Bone marrow (tissue), 2 donors: ENCODE measurements around the gene GRIK3.
"Not testable (repeated sequence)": the region's sequence is repeated elsewhere in the genome, so short reads cannot be mapped to it uniquely, and the experiment has no call there.

Experiments
- DNase-seq, 2 donors: peaks; one replicate each; lab custom pipeline; 2025; lab: John Stamatoyannopoulos, UW

Gene GRIK3

DNA sequence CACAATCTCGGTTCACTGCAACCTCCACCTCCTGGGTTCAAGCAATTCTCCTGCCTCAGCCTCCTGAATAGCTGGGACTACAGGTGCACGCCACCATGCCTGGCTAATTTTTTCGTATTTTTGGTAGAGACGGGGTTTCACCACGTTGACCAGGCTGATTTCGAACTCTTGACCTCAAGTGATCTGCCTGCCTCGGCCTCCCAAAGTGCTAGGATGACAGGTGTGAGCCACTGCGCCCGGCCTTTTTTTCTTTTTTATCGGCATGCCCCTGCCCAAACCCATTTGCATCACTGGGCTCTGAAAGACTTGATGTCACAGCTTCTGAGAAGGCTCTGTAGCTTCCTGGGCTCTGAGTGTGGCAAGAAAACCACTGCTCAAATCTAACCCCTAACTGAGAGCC lies 125.0 kb downstream of the GRIK3 start:
- DNase-seq, result not testable (repeated sequence)

DNA sequence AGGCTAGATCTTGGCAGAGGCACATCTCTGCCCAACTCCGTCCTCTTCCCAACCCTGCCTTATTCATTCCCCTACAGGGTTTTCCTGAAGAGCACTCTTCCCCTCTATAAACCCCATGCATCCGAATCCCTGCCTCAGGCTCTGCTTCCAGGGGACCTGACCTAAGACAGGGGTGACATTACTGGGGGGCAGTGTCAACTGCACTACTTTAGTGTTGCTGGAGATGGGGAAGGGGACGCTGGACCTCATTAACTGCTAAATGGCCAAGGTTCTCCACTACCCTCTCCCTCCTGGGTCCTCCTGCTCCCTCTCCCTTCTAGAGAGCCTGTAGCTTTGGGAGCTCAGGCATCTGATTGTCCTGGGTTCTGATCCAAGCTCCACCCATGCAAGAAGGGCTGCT lies 126.2 kb downstream of the GRIK3 start:
- DNase-seq, result no peak

DNA sequence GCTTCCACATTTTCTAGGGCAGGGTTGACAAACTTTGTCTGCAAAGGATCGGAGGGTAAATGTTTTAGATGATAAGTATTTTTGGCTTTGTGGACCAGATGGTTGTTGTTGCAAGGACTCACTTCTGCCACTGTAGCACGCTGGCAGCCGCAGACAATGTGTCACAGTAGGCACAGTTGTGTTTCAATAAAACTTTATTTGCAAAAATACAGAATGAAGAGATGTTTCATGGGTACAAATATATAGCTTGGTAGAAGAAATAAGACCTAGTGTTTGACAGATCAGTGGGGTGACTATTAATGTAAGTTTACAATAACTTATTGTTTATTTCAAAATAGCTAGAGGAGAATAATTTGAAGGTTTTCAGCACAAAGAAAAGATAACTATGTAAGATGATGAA lies 127.8 kb downstream of the GRIK3 start:
- DNase-seq, result no peak

DNA sequence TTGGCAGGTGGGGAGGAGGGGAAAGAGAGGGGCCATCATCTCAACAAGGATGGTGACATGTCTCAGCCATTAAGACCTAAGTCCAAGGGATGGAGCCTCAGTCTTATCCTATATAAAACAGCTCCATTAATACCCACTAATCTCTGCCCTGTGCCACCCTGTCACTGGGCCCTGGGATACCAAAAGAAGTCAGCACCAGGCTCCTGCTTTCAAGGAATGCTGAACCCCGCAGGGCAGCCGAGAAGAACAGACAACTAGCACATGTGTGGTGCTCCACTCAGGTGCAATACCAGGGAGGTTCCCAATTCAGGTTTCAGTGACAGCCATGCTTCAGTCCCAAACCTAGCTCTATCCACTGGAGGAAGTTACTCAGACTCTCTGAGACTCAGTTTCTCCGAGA lies 128.4 kb downstream of the GRIK3 start:
- DNase-seq, result no peak

DNA sequence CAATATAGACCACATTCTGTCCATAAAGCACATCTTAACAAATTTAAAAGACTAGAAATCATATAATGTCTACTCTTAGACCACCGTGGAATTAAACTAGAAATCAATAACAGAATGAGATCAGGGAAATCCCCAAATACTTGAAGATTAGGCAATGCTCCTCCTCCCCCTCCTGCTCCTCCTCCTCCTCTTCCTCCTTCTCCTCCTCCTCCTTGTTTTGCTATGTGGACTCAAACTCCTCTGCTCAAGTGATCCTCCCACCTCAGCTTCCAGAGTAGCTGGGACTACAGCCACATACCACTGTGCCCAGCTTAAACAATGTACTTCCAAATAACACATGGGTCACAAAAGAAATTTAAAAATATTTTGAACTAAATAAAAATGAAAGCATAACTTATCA lies 134.2 kb downstream of the GRIK3 start:
- no peak for DNase-seq

DNA sequence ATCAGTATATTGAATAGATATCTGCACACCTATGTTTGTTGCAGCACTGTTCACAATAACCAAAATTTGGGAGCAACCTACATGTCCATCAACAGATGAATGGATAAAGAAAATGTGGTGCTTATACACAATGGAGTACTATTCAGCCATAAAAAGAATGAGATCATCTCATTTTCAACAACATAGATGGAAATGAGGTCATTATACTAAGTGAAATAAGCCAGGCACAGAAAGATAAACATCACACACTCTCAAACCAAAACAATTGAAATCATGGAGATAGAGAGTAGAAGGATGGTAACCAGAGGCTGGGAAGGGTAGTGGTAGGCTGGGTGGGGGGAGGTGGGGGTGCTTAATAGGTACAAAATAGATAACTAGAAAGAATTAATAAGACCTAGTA lies 136.5 kb downstream of the GRIK3 start:
- not testable (repeated sequence) for DNase-seq

DNA sequence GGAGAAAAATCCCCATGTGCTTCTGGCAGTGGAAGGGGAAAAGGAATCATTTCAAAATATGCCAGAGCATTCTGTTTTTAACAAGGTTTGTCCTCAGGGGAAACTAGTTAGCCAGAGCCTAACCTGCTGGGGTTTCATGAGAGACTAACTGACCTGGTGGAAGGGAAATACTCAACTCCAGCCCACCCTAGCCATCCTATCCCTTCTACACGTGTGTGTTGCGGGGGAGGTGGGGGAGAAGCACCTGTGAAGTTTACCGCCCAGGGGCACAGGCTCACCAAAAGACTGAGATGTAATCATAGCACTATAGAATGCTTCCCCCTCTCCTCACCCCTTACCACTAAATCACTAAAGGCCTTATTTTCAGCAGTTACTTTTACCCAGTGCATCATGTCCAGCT lies 139.5 kb downstream of the GRIK3 start:
- no peak for DNase-seq

DNA sequence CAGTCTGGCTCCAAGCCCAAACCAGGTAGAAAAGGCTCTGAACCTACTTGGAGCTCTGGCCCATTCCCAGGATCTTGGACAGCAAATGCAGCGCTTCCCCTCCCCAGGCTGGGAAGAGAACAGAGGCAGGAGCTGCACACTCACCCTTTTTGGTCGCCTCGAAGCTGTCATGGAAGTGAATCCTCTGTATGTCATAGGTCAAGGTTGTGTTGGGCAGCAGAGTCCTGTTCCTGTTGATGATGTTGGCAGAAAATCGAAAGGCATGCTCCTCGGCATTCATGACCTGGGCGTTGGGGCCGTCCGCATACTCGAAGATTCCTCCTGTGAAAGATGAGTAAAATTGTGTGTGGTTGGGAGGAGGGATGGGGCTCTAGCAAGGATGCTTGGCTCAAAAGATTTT lies 143.5 kb downstream of the GRIK3 start:
- no peak for DNase-seq

DNA sequence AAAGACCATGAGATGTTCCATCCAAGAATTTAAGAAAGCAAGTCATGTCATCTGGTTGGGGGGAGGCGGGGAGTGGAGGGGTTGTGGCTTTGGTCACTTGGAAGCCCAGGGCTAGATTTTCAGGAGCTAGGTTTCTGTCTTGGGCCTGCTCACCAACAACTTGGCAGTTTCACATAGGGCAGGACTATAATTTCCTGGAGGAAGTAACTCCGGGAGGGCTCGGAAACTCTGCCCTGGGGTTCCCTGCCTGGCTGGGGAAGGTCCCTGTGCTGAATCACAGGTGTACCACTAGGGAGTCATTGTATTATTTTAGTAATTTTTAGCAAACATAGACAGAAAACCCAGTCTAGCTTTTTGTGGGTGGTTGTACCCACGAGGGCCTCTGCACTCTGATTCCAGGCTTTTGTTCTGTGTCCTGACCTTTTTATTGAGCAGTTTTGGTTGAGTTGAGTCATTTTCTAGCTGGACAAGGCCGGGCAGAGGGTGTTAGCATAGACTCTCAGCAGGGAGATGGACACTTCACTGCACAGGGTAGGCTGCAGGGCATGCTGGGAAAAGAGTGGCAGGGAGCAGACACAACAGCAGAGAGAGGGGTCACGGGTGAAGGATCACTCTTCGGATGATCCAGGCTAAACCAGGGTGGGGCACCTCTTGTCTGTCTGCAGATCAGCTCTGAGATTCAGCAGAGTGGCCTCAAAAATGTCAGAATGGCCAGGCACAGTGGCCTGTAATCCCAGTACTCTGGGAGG lies 144.7 kb downstream of the GRIK3 start:
- no peak for DNase-seq

DNA sequence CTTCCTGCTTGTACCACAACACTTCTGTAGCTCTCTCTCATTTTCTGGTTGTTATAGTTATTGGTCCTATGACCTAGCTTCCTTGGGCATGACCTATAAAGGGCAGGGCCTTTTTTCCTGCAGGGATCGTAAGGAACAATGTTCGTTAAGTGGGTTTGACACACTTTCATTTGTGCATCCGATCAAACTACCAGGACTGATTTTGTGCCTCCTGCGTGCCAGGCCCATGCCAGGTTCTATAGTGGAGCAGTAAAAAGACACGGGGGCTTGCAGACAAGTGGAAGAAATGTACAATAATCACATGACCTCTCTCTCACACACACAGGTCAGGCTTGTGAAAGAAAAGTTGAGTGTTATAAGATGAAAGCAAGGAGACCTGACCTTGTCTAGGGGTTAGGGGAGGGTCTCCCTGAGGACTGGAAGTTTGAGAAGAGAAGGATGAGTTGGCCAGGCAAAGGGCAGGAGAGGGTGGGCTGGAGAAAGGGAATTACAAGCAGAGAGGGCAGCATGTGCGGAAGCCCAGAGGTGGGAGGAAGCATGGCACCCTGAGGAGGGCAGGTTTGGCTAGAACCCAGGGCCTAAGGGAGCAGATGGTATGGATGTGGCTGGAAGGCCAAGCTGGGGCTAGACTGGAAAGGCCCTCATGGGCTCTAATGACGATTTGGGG lies 145.4 kb downstream of the GRIK3 start:
- DNase-seq, result no peak

DNA sequence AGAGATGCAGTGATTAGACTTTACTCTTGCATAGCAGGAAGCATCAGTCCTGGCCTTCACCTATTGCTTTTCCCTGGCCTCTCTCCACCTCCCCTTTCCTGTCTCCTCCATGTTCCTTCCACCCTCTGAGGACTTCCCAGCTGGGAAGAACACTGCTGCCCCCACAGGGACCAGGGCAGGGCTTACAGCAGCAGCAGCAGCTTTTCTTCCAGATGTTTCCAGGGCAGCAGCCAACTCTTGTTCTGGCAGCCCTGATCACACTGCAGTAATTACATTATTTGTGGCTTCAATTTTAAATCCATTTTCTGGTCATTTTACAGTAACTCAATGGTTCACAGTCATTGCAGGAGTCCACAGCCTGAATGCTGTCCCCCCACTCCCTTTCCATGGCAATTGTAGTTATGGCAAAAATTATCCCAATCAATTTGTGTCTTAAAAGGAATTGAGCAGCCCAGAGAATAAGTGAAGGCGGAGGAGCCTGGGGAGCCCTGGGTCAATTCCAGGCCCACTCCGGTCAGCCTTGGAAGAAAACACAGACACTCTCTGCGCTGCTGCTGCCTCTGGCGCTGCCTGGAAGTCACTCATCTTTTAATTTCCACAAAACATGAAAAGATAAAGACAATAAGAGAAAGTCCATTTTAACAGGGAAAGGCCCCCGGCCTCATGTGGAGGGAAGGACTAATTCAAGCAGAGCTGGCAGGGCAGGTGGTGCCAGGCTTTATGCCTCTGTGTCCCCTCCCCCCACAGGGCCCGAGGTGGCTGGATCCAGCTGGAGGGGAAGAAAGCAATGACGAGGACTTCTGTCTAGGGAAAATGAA lies 148.6 kb downstream of the GRIK3 start:
- DNase-seq, result no peak

DNA sequence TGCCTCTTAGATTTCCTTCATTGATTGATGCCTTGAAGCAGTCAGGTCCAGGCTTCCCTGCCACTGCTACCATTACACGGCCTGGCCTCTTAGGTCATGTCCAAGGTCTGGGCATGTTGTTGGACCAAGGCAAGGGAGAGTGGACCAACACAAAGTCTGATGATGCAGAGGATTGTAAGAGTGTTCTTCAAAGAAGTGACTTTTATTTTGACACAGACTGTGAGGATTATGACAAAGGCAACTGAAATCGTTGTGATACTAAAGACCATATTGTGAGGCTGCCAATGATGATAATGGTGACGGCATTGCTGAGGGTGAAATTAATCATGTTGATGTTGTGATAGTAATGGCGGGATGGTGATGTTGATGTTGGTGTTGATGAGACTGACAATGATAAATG lies 149.5 kb downstream of the GRIK3 start:
- no peak for DNase-seq

DNA sequence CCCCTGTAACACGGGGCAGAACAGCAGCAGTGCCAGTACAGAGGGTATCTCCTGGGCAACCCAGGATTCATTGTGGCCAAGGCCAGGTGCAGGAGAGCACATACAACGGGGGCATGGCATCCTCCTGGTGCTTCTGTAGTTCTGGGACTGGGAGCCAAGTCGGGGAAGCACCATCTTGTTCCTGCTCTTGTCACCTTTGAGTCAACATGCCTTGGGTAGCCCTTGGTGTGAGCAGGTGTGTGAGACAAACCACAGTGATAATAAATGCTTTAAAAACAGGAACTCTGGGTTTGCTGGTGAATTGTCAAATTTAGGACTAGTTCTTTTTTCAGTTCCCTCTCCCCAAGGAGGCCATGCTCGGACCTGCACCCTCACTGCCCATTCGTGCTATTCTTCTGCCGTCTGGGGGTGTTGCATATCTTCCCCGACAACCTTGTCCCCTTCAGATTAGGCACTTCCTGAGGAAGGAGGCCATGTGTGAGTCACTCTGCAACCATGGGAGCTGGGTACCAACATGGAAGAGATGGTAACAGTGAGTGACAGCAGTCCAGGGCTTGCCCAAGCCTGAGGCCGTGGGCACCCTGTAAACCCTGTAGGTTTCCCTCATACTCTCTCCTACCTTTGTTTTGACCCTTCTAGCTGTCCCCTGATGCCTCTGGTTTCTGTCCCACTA lies 150.2 kb downstream of the GRIK3 start:
- DNase-seq, result no peak

DNA sequence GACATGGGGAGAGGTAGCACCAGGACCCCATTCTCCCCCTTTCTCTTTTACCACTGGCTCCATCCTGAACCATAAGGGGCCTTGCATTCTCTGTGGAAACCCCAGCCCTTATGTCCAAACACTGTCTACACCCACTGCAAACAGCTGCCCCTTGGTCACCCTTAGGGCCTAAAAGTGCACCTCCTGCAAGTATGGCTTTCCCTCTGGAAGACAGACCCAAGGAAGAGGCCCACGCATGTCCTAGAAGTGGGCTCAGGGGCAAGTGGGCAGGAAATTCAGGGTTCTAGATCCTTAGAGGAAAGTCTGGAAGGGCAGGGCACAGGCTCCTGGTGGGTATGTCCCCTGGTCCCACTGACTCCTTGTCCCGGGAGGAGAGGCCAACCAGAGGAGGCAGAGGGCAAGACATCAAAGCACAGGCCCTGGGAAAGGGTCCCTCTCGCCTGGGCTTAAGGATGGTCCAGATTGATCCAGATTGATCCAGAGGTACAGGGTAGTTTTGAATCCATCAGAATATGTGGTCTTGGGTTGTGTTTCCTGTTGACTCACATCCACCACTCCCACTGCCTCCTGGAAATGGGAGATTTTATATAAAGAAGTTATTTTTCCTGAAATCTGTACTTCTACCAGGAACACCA lies 150.9 kb downstream of the GRIK3 start:
- no peak for DNase-seq

DNA sequence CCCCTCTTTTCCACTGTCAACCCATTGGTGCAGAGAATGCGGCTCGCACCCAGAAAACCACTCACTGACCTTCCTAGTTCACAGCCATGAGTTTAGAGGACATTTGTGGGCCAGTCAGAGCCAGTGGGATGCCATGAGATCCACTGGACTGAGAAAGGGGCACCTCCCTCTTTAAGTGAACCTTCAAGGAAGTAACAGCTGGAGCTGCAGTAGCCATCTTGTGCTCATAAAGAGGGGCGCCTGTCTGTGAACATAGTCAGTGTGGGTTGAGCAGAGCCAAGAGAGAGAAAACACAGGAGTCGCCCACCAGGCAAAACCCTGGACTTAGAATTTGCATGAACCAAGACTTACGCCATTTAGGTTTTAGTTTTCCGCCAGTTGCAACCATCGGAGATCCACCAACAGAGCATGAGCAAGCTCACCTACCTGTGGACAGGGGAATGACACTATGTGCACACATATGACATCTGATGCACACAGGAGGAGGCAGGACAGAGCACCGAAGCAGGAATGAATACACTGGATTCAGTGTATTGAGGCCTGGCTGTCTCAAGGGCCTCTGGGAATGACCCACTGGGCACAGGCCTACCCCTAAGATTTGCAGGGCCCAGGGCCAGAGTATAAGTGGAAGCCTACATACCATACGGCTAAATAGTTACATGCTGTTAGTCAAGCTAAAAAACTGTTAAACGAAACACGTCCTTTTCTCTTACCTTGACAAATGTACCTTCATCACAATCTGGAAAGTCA lies 151.6 kb downstream of the GRIK3 start:
- DNase-seq, result no peak

DNA sequence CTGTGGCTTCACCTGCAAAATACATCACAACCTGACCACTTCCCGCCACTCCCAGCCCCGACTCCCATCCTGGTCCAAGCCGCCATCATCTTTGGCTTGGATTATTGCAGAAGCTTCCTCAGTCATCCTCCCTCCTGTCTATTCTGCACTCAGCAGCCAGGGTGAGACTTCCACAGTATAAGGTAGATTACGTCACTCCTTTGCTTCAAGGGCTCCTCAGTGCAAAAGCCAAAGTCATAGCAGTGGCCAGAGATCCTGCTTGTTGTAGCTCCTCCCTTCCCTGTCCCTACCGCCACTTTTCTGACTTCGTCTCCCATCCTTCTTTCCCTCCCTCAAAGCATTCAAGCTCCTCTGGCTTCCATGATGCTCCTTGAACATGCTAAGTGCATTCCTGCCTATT lies 152.8 kb downstream of the GRIK3 start:
- DNase-seq, result no peak

DNA sequence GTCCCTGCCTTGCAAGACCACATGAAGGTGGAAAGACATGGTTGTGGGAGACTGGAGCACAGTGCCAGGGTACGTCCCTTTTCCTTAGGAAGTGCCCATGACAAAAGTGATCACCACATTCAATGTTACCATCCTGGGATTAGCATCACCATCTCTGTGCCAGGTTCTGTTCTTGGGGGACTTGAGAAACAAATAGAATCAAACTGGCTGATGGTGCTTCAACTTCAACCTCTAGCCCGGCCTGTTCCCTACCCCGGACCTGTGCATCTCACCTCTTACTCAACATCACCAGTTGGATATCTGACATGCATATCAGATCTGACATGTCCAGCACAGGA lies 153.3 kb downstream of the GRIK3 start:
- DNase-seq, result no peak

DNA sequence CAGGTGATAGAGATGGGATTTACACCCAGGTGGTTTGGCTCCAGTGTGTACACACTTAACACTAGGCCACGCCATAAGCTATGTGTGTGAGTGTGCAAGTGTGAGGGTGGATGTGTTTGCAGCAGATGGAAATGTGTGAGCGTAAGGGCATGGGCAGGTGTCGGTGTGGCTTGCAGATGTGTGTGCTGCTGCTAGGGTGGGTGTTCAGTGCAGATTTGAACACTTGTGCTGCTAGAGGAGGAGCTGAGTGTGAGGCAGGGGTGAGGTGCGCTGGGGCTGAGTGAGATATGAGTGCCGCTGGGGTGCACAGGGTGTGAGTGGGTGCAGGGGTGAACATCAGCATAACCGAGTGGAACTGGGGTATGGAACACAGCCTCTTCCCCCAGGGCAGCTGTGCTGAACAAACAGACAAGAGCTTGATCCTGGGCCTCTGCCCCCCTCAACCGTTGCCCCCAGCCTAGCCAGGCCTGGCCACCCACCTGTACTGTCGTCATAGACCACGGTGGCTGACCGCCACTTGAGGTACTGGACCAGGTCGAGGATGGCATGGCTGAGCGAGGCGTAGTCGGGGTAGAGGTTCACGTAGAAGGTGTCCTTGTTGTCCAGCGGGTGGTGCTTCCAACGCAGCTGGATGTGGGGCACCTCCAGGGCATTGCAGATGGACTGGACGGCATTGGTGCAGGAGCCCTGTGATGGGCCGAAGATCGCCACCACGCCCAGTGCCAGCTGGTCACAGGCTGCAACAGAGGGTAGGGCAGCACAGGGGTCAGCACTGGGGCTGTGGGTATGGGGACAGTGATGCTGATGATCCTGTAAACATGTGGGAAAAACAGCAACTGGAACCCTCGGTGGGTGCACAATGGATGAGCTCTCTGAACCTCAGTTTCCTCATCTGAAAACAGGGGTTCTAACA lies 153.9 kb downstream of the GRIK3 start:
- no peak for DNase-seq

DNA sequence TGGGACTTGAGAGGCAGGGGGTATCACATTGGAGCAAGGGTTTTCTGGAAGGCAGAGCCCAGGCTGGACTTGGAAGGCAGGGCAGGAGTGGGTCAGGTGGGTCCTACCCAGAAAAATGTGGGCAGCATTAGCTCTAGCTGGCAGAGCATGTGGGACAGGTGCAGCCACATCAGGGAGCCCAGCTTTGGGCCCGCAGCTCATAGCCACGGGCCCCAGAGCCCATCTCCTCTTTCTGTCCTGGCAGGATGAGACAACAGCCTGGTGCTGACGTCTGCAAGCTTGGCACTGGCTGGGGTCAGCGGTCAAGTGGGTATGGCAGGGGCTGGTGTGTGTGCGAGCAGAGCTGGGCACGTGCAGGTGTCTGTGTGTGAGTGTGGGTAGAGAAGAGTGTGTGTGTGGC lies 154.7 kb downstream of the GRIK3 start:
- no peak for DNase-seq

DNA sequence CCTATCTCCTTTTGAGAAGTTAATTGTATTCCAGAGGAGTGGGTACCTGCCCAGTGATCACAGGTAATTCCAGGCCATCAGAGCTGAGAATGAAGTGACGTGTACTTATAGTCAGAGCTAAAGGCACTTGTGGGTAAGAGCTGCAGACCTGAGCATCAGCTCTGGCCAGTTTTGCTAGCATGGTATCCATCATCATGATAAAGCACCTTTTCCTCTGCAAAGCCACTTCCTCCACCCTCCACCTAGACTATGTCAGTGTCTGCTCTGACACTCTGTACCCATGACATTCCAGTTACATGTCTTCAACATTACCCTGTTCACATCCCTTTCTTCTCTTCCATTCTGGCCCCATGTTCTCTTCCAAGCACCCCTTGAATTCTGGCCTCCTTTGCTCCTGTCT lies 157.3 kb downstream of the GRIK3 start:
- no peak for DNase-seq
